NCI-H2171 (cell line): ENCODE measurements around the gene ARFGAP1.
"Not testable (repeated sequence)": the region's sequence is repeated elsewhere in the genome, so short reads cannot be mapped to it uniquely, and the experiment has no call there.

Experiments used
- DNase-seq: peaks from one replicate; lab custom pipeline; 2025; lab: John Stamatoyannopoulos, UW

The ARFGAP1 gene

GRCh38 chr20:63240004-63240403, 32.6 kb upstream of the ARFGAP1 start:
- DNase-seq: no peak

- DNase-seq: no peak
Observed at GRCh38 chr20:63241272-63241671, 31.3 kb upstream of the ARFGAP1 start.

- DNase-seq: no peak
Observed at GRCh38 chr20:63242736-63243135, 29.9 kb upstream of the ARFGAP1 start.

- DNase-seq: no peak
Observed at GRCh38 chr20:63243604-63244247, 28.9 kb upstream of the ARFGAP1 start.

- no peak for DNase-seq
Observed at GRCh38 chr20:63244468-63244867, 28.1 kb upstream of the ARFGAP1 start.

GRCh38 chr20:63246490-63247288, 25.9 kb upstream of the ARFGAP1 start:
- no peak for DNase-seq

- DNase-seq: no peak
Observed at GRCh38 chr20:63247671-63248228, 24.9 kb upstream of the ARFGAP1 start.

- no peak for DNase-seq
Observed at GRCh38 chr20:63248835-63249591, 23.6 kb upstream of the ARFGAP1 start.

GRCh38 chr20:63249891-63250290, 22.7 kb upstream of the ARFGAP1 start:
- no peak for DNase-seq

- DNase-seq: not testable (repeated sequence)
Observed at GRCh38 chr20:63251350-63251749, 21.3 kb upstream of the ARFGAP1 start.

- DNase-seq: no peak
Observed at GRCh38 chr20:63252284-63252711, 20.3 kb upstream of the ARFGAP1 start.

- no peak for DNase-seq
Observed at GRCh38 chr20:63253065-63253437, 19.6 kb upstream of the ARFGAP1 start.

- no peak for DNase-seq
Observed at GRCh38 chr20:63253438-63254231, 19.0 kb upstream of the ARFGAP1 start.

GRCh38 chr20:63254232-63254605, 18.4 kb upstream of the ARFGAP1 start, which contains the start of gene NKAIN4:
Gene NKAIN4 (minus strand): TSS chr20:63254463. CDS start chr20:63254450, 13 bp downstream.
- DNase-seq: no peak

GRCh38 chr20:63254606-63255384, 17.8 kb upstream of the ARFGAP1 start:
- DNase-seq: no peak

GRCh38 chr20:63255931-63256704, 16.5 kb upstream of the ARFGAP1 start:
- DNase-seq: peak; percentile 64

GRCh38 chr20:63256954-63257353, 15.7 kb upstream of the ARFGAP1 start:
- no peak for DNase-seq

- no peak for DNase-seq
Observed at GRCh38 chr20:63257629-63258028, 15.0 kb upstream of the ARFGAP1 start.

- DNase-seq: no peak
Observed at GRCh38 chr20:63258781-63259180, 13.8 kb upstream of the ARFGAP1 start.
